ENCODE measurements around the gene PARD6B. TPM values are rescaled to one million over a fixed set of nuclear protein-coding genes. Genes with fewer than 3 reads are reported as not detected.
"Not testable (repeated sequence)": the region's sequence is repeated elsewhere in the genome, so short reads cannot be mapped to it uniquely, and the experiment has no call there.

The PARD6B gene
- total RNA-seq, 6 experiments from 2014 or later: 0.24 to 0.68 (median 0.51) TPM

DNA sequence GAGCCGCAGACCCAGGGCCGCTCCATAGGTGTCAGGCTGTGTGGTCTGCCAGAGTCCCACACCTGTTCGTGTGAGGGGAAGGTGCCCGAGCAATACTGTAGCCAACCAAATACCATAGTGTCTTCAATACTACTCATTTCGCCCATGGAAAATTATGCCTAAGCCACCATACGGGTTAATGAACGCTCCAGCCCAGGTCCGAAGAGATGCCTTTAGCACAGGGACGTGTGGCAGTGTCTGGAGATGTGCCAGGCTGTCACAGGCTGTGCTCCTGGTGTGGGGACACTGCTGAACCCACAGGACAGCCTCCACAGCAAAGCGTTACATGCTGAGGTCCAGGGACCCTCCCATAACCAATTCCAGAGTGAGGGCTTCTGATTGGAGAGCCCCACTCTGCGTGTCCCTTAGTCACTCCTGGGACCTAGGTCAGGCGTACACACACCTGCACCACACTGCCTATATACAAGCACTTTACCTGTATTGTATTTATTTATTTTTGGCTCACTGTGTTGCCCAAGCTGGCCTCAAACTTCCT is 38.2 kb downstream of the PARD6B start:
- H3K4me1 Mint-ChIP-seq (ENCODE audit: low read depth); DNase-seq; H3K36me3 Mint-ChIP-seq (ENCODE audit: low read depth); H3K4me3 Mint-ChIP-seq; H3K27me3 Mint-ChIP-seq (ENCODE audit: insufficient read depth); H3K27ac Mint-ChIP-seq; H3K9me3 Mint-ChIP-seq: not testable (repeated sequence)

DNA sequence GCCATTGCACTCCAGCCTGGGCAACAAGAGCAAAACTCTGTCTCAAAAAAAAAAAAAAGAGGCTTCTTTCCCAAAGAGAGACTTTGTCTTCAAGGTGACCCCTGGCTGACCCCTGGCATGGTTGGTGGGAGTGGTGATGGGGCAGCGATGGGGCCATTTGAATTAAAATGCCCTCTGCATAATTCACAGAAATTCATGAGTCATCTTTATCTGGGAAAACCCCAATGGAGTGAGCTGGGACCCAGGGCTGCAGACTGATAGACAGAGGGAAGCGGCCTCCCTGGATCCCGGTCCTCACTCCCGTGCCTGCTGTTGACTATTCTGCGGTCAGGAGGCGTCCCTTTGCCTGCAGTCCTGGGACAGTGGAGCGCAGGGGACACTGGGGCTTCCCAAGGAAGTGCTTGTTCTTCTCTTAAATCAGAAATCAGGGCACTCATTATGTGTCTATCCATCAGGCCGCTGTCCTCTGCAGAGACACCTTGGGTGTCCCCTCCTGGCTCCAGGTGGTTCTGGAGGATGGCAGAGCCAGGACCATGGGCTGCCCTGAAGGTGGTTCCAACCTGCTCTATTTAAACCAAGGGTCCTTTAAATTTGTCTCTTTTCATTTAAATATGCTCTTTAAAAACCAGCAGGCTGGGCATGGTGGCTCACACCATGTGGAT is 40.2 kb downstream of the PARD6B start:
- H3K4me1 Mint-ChIP-seq (ENCODE audit: low read depth); H3K36me3 Mint-ChIP-seq (ENCODE audit: low read depth); H3K27ac Mint-ChIP-seq; H3K9me3 Mint-ChIP-seq; H3K27me3 Mint-ChIP-seq (ENCODE audit: insufficient read depth); H3K4me3 Mint-ChIP-seq; DNase-seq: not testable (repeated sequence)

DNA sequence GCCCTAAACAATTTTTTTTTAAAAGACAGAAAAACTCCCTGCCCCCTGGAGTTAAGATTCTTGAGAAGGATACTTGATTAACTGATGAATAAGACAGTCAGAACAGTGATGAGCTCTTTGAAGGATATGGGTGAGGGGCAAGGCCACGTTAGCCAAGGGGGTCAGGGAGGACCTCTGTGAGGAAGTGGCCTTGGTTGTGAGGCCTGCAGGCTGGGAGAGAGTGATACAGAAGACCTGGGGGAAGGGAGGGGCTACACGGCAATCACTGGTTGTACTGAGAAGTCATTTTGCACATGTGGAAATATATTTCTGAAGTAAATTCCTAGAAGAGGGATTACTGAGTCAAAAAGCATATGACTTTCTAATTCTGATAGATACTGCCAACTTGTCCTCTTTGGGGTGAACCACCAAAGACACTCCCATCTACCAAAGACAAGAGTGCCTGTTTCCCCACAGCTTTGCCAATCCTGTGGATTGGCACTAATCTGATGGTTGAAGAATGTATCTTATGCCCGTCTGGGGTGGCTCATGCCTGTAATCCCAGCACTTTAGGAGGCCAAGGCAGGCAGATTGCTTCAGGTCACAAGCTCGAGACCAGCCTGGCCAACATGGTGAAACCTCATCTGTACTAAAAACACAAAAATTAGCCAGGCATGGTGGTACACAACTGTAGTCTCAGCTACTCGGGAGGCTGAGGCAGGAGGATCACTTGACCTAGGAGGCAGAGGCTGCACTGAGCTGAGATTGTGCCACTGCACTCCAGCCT is 41.2 kb downstream of the PARD6B start:
- no peak overlapping the region for H3K4me3 Mint-ChIP-seq
- no peaks in the 10 kb centered on the region for H3K9me3 Mint-ChIP-seq
- H3K36me3 Mint-ChIP-seq (ENCODE audit: low read depth): no peaks in the 10 kb centered on the region
- no peaks in the 10 kb centered on the region for H3K4me1 Mint-ChIP-seq (ENCODE audit: low read depth)
- no peak for DNase-seq
- peaks cover 9% of the 10 kb centered on the region for H3K27me3 Mint-ChIP-seq (ENCODE audit: insufficient read depth)
- H3K27ac Mint-ChIP-seq: no peak overlapping the region
- TF ChIP-seq, protein P1, sequence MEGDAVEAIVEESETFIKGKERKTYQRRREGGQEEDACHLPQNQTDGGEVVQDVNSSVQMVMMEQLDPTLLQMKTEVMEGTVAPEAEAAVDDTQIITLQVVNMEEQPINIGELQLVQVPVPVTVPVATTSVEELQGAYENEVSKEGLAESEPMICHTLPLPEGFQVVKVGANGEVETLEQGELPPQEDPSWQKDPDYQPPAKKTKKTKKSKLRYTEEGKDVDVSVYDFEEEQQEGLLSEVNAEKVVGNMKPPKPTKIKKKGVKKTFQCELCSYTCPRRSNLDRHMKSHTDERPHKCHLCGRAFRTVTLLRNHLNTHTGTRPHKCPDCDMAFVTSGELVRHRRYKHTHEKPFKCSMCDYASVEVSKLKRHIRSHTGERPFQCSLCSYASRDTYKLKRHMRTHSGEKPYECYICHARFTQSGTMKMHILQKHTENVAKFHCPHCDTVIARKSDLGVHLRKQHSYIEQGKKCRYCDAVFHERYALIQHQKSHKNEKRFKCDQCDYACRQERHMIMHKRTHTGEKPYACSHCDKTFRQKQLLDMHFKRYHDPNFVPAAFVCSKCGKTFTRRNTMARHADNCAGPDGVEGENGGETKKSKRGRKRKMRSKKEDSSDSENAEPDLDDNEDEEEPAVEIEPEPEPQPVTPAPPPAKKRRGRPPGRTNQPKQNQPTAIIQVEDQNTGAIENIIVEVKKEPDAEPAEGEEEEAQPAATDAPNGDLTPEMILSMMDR (IDR thresholded peaks at IDR 0.05): no peak

DNA sequence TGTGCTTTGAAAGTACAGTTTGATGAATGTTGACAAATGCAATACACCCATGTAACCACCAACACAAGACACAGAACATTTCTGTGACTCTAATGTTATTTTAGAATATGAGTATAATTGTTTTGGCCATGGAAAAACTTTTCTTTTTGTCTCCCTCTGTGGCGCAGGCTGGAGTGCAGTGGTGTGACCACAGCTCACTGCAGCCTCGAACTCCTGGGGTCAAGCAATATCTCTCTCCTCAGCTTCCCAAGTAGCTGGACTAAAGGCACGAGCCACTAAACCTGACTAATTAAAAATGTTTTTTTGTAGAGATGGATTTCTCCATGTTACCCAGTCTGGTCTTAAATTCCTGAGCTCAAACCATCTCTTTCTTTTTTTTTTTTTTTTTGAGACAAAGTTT is 43.1 kb downstream of the PARD6B start:
- DNase-seq: no peak
- peaks cover 12% of the 10 kb centered on the region for H3K27me3 Mint-ChIP-seq (ENCODE audit: insufficient read depth)
- no peak overlapping the region for H3K27ac Mint-ChIP-seq
- H3K4me1 Mint-ChIP-seq (ENCODE audit: low read depth): no peaks in the 10 kb centered on the region
- no peak overlapping the region for H3K4me3 Mint-ChIP-seq
- TF ChIP-seq, protein P1 (IDR thresholded peaks at IDR 0.05): no peak
- no peaks in the 10 kb centered on the region for H3K9me3 Mint-ChIP-seq
- no peaks in the 10 kb centered on the region for H3K36me3 Mint-ChIP-seq (ENCODE audit: low read depth)

DNA sequence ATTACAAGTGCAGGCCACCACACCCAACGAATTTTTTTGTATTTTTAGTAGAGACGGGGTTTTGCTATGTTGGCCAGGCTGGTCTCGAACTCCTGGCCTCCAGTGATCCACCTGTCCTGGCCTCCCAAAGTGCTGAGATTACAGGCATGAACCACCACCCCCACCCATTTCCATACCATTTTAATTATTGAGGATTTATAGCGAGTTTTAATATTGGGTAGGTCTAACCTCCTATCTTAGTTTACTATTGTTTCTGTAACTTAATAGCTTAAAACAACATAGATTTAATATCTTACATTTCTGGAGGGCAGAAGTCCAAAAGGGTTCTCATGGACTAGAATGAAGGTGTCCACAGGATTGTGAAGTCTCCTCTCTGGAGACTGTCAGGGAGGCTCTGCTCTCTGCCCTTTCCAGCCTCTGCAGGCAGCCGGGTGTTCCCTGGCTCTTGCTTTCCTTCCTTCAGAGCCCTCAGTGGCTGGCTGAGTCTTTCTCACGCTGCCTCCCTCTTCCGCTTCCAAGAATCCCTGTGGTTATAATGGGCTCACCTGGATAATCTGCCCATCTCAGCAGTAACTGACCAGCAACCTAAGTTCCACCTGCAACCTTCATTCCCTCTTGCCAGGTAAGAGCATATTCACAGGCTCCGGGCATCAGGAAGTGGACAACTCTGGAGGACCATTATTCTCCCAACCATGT is 44.9 kb downstream of the PARD6B start:
- Mint-ChIP-seq H3K36me3 (ENCODE audit: low read depth) (no peaks in the 10 kb centered on the region), H3K4me3 (no peak overlapping the region), H3K9me3 (no peaks in the 10 kb centered on the region), H3K4me1 (ENCODE audit: low read depth) (no peaks in the 10 kb centered on the region), H3K27me3 (ENCODE audit: insufficient read depth) (peaks cover 11% of the 10 kb centered on the region), H3K27ac (no peak overlapping the region)
- TF ChIP-seq, protein P1 (IDR thresholded peaks at IDR 0.05): no peak
- no peak for DNase-seq

DNA sequence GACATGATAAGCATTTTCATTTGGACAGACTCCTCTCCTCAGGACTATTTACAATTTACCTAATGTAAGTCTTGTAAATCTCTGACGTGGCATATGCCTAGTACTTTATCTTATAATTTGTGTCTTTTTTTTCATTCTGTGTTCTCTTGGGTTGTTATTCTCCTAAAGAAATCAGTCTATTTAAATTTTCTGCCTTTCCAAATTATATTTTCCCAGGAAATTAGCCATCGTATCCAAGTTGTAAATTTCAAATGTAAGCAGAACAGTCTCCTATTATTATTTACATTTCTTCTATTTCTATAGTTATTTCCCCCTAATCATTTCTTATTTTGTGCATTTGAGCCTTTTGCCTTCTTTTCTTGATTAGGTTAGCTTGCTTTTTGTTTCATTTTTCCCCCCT is 46.0 kb downstream of the PARD6B start:
- no peak overlapping the region for H3K27ac Mint-ChIP-seq
- TF ChIP-seq, protein P1 (IDR thresholded peaks at IDR 0.05): no peak
- no peaks in the 10 kb centered on the region for H3K9me3 Mint-ChIP-seq
- DNase-seq: no peak
- H3K4me3 Mint-ChIP-seq: no peak overlapping the region
- H3K4me1 Mint-ChIP-seq (ENCODE audit: low read depth): no peaks in the 10 kb centered on the region
- H3K27me3 Mint-ChIP-seq (ENCODE audit: insufficient read depth): peaks cover 11% of the 10 kb centered on the region
- H3K36me3 Mint-ChIP-seq (ENCODE audit: low read depth): no peaks in the 10 kb centered on the region

DNA sequence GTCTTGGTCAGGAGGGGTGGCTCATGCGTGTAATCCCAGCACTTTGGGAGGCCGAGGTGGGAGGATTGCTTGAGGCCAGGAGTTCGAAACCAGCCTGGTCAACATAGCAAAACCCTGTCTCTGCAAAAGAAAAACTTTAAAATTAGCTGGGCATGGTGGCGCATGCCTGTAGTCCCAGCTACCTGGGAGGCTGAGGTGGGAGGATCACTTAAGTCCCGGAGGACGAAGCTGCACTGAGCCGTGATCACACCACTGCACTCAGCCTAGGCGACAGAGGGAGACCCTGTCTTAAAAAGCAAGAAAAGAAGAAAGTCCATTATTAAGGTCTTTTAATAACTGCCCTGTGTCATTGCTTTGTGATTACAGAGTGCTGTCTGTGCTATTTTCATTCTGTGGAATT is 47.6 kb downstream of the PARD6B start:
- not testable (repeated sequence) for H3K4me3 Mint-ChIP-seq; DNase-seq; H3K9me3 Mint-ChIP-seq; H3K4me1 Mint-ChIP-seq (ENCODE audit: low read depth); H3K27ac Mint-ChIP-seq; H3K36me3 Mint-ChIP-seq (ENCODE audit: low read depth)
- H3K27me3 Mint-ChIP-seq (ENCODE audit: insufficient read depth): peaks cover 14% of the 10 kb centered on the region
